ENCODE data around the gene VTI1A. TPM values are rescaled to one million over a fixed set of nuclear protein-coding genes. Genes with fewer than 3 reads are reported as not detected.

The VTI1A gene
- total and polyA plus RNA-seq, 2 of the 8 experiments (the other 6 are each of a cell fraction or from before 2014, with no cell fraction given) = 6.0 to 20.0 TPM

GRCh38 chr10:112763916-112764520, 317.0 kb downstream of the VTI1A start (continued):
- no peak for TF ChIP-seq ATF3 (IDR thresholded peaks at IDR 0.05; ENCODE audit: insufficient read depth, low read depth, low read length)
- TF ChIP-seq TBP (IDR thresholded peaks at IDR 0.05; ENCODE audit: low read depth, low read length) = no peak
- TF ChIP-seq CHD7 (IDR thresholded peaks at IDR 0.05; ENCODE audit: insufficient replicate concordance, low read length) = no peak
- TF ChIP-seq NRF1 (IDR thresholded peaks at IDR 0.05; ENCODE audit: low read depth, low read length) = no peak
- no peak for TF ChIP-seq NANOG (IDR thresholded peaks at IDR 0.05; ENCODE audit: insufficient read depth, low read depth, low read length, poor library complexity, severe bottlenecking)
- TF ChIP-seq TEAD4 (IDR thresholded peaks at IDR 0.05; ENCODE audit: low read depth, low read length) = no peak
- no peak for TF ChIP-seq EP300 (IDR thresholded peaks at IDR 0.05; ENCODE audit: borderline replicate concordance in 1 of 2, low read depth in 2 of 2, low read length in 2 of 2)
